SK-N-MC (cell line): ENCODE results near the gene SNHG17.
"Not testable (repeated sequence)": the region's sequence is repeated elsewhere in the genome, so short reads cannot be mapped to it uniquely, and the experiment has no call there.

ENCODE experiments used
- EZH2 ChIP-seq: fragments of 200-600 bp; sonication (generic); IDR thresholded peaks from one replicate; pipeline ENCODE4 v1.6.1; 2017; ENCODE audit warnings: antibody characterized with exemption
- FOXP2 ChIP-seq: optimal IDR thresholded peaks from 2 replicates; pipeline ENCODE3; 2011; ENCODE audit warnings: mild to moderate bottlenecking, moderate library complexity; ENCODE audit not compliant: insufficient read depth; ENCODE audit errors: extremely low read length, control extremely low read depth
- POLR2AphosphoS5 ChIP-seq: IDR thresholded peaks from 2 replicates; pipeline ENCODE4 v1.6.1; 2012; ENCODE audit warnings: mild to moderate bottlenecking, low read depth, low read length, borderline replicate concordance

- not testable (repeated sequence) for TF ChIP-seq POLR2AphosphoS5, EZH2, FOXP2
These were observed 25.5 kb upstream of the SNHG17 start for GRCh38 chr20:38460631-38461030.
